Measurements from ENCODE around the gene BAIAP2L2.

DNA sequence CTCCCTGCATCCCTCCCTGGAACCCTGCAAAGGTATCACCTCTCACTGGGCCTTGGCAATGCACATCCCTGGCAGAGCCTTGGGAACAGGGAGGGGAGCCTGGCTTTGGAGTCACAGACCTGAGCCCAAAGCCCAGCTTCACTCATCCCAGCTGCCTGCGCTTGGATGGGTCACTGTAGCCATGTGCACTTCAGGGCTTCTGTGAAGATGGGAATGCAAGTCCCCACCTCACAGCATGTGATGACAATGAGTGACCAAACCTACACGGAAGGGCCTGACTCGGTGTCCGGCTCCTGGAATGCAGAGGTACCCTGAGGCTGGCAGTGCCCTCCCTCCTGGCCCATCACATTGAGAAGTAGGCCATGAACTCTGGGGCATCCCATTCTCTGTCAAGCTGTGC lies 22.8 kb upstream of the BAIAP2L2 start:
- TF ChIP-seq, protein P1, sequence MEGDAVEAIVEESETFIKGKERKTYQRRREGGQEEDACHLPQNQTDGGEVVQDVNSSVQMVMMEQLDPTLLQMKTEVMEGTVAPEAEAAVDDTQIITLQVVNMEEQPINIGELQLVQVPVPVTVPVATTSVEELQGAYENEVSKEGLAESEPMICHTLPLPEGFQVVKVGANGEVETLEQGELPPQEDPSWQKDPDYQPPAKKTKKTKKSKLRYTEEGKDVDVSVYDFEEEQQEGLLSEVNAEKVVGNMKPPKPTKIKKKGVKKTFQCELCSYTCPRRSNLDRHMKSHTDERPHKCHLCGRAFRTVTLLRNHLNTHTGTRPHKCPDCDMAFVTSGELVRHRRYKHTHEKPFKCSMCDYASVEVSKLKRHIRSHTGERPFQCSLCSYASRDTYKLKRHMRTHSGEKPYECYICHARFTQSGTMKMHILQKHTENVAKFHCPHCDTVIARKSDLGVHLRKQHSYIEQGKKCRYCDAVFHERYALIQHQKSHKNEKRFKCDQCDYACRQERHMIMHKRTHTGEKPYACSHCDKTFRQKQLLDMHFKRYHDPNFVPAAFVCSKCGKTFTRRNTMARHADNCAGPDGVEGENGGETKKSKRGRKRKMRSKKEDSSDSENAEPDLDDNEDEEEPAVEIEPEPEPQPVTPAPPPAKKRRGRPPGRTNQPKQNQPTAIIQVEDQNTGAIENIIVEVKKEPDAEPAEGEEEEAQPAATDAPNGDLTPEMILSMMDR (IDR thresholded peaks at IDR 0.05; ENCODE audit: insufficient read depth, low read length), result no peak
- TF ChIP-seq, protein P2, sequence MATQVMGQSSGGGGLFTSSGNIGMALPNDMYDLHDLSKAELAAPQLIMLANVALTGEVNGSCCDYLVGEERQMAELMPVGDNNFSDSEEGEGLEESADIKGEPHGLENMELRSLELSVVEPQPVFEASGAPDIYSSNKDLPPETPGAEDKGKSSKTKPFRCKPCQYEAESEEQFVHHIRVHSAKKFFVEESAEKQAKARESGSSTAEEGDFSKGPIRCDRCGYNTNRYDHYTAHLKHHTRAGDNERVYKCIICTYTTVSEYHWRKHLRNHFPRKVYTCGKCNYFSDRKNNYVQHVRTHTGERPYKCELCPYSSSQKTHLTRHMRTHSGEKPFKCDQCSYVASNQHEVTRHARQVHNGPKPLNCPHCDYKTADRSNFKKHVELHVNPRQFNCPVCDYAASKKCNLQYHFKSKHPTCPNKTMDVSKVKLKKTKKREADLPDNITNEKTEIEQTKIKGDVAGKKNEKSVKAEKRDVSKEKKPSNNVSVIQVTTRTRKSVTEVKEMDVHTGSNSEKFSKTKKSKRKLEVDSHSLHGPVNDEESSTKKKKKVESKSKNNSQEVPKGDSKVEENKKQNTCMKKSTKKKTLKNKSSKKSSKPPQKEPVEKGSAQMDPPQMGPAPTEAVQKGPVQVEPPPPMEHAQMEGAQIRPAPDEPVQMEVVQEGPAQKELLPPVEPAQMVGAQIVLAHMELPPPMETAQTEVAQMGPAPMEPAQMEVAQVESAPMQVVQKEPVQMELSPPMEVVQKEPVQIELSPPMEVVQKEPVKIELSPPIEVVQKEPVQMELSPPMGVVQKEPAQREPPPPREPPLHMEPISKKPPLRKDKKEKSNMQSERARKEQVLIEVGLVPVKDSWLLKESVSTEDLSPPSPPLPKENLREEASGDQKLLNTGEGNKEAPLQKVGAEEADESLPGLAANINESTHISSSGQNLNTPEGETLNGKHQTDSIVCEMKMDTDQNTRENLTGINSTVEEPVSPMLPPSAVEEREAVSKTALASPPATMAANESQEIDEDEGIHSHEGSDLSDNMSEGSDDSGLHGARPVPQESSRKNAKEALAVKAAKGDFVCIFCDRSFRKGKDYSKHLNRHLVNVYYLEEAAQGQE (IDR thresholded peaks at IDR 0.05; ENCODE audit: insufficient replicate concordance, low read depth), result no peak

All from HL-60 (cell line).